ENCODE measurements around the gene RGP1. TPM values are rescaled to one million over a fixed set of nuclear protein-coding genes. Genes with fewer than 3 reads are reported as not detected.

Gene RGP1
- total RNA-seq, 2 donors from 2014 or later, result 24.6 to 30.1 TPM

GRCh38 chr9:35716230-35716629 is 32.9 kb upstream of the RGP1 start:
- Histone ChIP-seq H3K27me3 (ENCODE audit: control insufficient read depth, insufficient read depth, low read length, poor library complexity, severe bottlenecking) (no peaks in the 10 kb centered on the region), H3K36me3 (ENCODE audit: control insufficient read depth, insufficient read depth, low read length) (peaks cover 98% of the 10 kb centered on the region), H3K4me3 (ENCODE audit: low read length) (no peak overlapping the region), H3K27ac (ENCODE audit: low read depth, low read length) (no peak overlapping the region), H3K9ac (ENCODE audit: extremely low read depth, low read length, poor library complexity, severe bottlenecking) (no peak overlapping the region), H3K4me1 (ENCODE audit: control insufficient read depth, insufficient read depth, low read length) (no peaks in the 10 kb centered on the region), H3K9me3 (ENCODE audit: control insufficient read depth, low read length) (no peaks in the 10 kb centered on the region)
- Mint-ChIP-seq H3K4me1 (no peaks in the 10 kb centered on the region), H3K36me3 (ENCODE audit: low read depth) (peaks cover 81% of the 10 kb centered on the region), H3K9me3 (no peaks in the 10 kb centered on the region), H3K27me3 (ENCODE audit: insufficient read depth) (no peaks in the 10 kb centered on the region), H3K4me3 (no peak overlapping the region), H3K27ac (no peak overlapping the region)
- WGBS, 2 experiments (ENCODE audit: insufficient coverage in 1 of 2, insufficient read length in 1 of 2), result 92 to 97% methylated on average over 2 to 4 of the region's 4 CpGs
- TF ChIP-seq CTCF (conservative IDR thresholded peaks at IDR 0.05), result no peak
- DNase-seq, result no peak

- H3K27ac ChIP-seq (ENCODE audit: low read depth, low read length), result no peak overlapping the region
- no peaks in the 10 kb centered on the region for H3K27me3 Mint-ChIP-seq (ENCODE audit: insufficient read depth)
- no peak for DNase-seq
- H3K36me3 ChIP-seq (ENCODE audit: control insufficient read depth, insufficient read depth, low read length), result peaks cover 98% of the 10 kb centered on the region
- H3K4me1 ChIP-seq (ENCODE audit: control insufficient read depth, insufficient read depth, low read length), result no peaks in the 10 kb centered on the region
- H3K27ac Mint-ChIP-seq, result no peak overlapping the region
- 92 to 94% methylated on average over 12 to 14 of the region's 14 CpGs for WGBS, 2 experiments (ENCODE audit: insufficient coverage in 1 of 2, insufficient read length in 1 of 2)
- no peak overlapping the region for H3K4me3 Mint-ChIP-seq
- peaks cover 82% of the 10 kb centered on the region for H3K36me3 Mint-ChIP-seq (ENCODE audit: low read depth)
- H3K4me1 Mint-ChIP-seq, result no peaks in the 10 kb centered on the region
- H3K4me3 ChIP-seq (ENCODE audit: low read length), result no peak overlapping the region
- no peaks in the 10 kb centered on the region for H3K27me3 ChIP-seq (ENCODE audit: control insufficient read depth, insufficient read depth, low read length, poor library complexity, severe bottlenecking)
- no peak overlapping the region for H3K9ac ChIP-seq (ENCODE audit: extremely low read depth, low read length, poor library complexity, severe bottlenecking)
- no peaks in the 10 kb centered on the region for H3K9me3 Mint-ChIP-seq
- TF ChIP-seq CTCF (conservative IDR thresholded peaks at IDR 0.05), result no peak
- H3K9me3 ChIP-seq (ENCODE audit: control insufficient read depth, low read length), result no peaks in the 10 kb centered on the region
Observed at GRCh38 chr9:35717132-35717870, 31.8 kb upstream of the RGP1 start.

- no peaks in the 10 kb centered on the region for H3K4me1 Mint-ChIP-seq
- Histone ChIP-seq H3K36me3 (ENCODE audit: control insufficient read depth, insufficient read depth, low read length) (peaks cover 98% of the 10 kb centered on the region), H3K27ac (ENCODE audit: low read depth, low read length) (no peak overlapping the region), H3K9me3 (ENCODE audit: control insufficient read depth, low read length) (no peaks in the 10 kb centered on the region), H3K27me3 (ENCODE audit: control insufficient read depth, insufficient read depth, low read length, poor library complexity, severe bottlenecking) (no peaks in the 10 kb centered on the region), H3K4me1 (ENCODE audit: control insufficient read depth, insufficient read depth, low read length) (no peaks in the 10 kb centered on the region), H3K9ac (ENCODE audit: extremely low read depth, low read length, poor library complexity, severe bottlenecking) (no peak overlapping the region), H3K4me3 (ENCODE audit: low read length) (no peak overlapping the region)
- no peaks in the 10 kb centered on the region for H3K27me3 Mint-ChIP-seq (ENCODE audit: insufficient read depth)
- no peaks in the 10 kb centered on the region for H3K9me3 Mint-ChIP-seq
- no peak overlapping the region for H3K4me3 Mint-ChIP-seq
- no peak for TF ChIP-seq CTCF (conservative IDR thresholded peaks at IDR 0.05)
- no peak for DNase-seq
- H3K27ac Mint-ChIP-seq, result no peak overlapping the region
- peaks cover 82% of the 10 kb centered on the region for H3K36me3 Mint-ChIP-seq (ENCODE audit: low read depth)
- 93 to 99% methylated on average over 10 to 15 of the region's 15 CpGs for WGBS, 2 experiments (ENCODE audit: insufficient coverage in 1 of 2, insufficient read length in 1 of 2)
Observed at GRCh38 chr9:35718721-35719511, 30.2 kb upstream of the RGP1 start.

Measured in endodermal cell (in vitro differentiated cells).